HepG2 (cell line): ENCODE measurements around the gene TEX29. TPM values are rescaled to one million over a fixed set of nuclear protein-coding genes. Genes with fewer than 3 reads are reported as not detected.

ENCODE experiments used
- ATAC-seq: fragments of 200-7000 bp; cut with Tn5 transposase; 3 replicates; pipeline ENCODE4 v1.9.1; 2020; ENCODE audit warnings: mild to moderate bottlenecking, moderate library complexity
- BruUV-seq: library from RNA; stranded (reverse); fragments of 400-500 nt; replicated peaks from 2 replicates; lab custom pipeline; 2021; lab: Mats Ljungman, UMichigan
- CTCF ChIA-PET: fragments of 300-600 bp; formaldehyde crosslinking; extraction: SDS; loops from one replicate; lab custom pipeline; 2021; ENCODE audit warnings: low total read pairs, inconsistent platforms, low intra/inter-chr PET ratio; lab: Yijun Ruan, JAX
- POLR2A ChIA-PET: fragments of 350-600 bp; sonication (Branson Sonifier 250); formaldehyde crosslinking; loops from one replicate; lab custom pipeline; 2020; ENCODE audit warnings: antibody characterized with exemption, inconsistent platforms; lab: Yijun Ruan, JAX
- DNase-seq: peaks from one replicate; pipeline ENCODE4 v3.0.0-alpha.2; 2015; ENCODE audit warnings: low spot score
- FAIRE-seq: peaks from 3 replicates; lab custom pipeline; 2011; peaks lifted over from hg19 to GRCh38; lab: Jason Lieb, UNC
- H2AFZ ChIP-seq: one replicate; pipeline ENCODE4 v1.6.1; 2011; ENCODE audit warnings: low read length, inconsistent platforms
- H3K27ac ChIP-seq: fragments of 300-600 bp; 3 replicates; pipeline ENCODE4 v1.8.0; 2011; ENCODE audit warnings: mixed run types, mild to moderate bottlenecking, mixed read lengths, low read length, inconsistent platforms; ENCODE audit not compliant: insufficient read depth; ENCODE audit errors: extremely low read length
- H3K27me3 ChIP-seq, 2 experiments: fragments of 200-600 bp in 1 of 2; 2 replicates in 1 of 2; 3 replicates in 1 of 2; pipeline versions ENCODE4 v1.6.0 to v1.8.0; 2011; ENCODE audit warnings: low read length in 2 of 2, mild to moderate bottlenecking in 2 of 2, moderate library complexity in 2 of 2, inconsistent platforms in 1 of 2; ENCODE audit not compliant: insufficient read depth in 2 of 2, control insufficient read depth in 1 of 2
- H3K36me3 ChIP-seq, 2 experiments: fragments of 200-600 bp in 1 of 2; replicated peaks in 1 of 2; 2 replicates in 1 of 2; 3 replicates in 1 of 2; pipeline versions ENCODE4 v1.5.1 to v1.8.0; 2011; ENCODE audit warnings: low read length in 2 of 2, inconsistent platforms in 1 of 2; ENCODE audit not compliant: insufficient read depth in 2 of 2, control insufficient read depth in 1 of 2
- H3K4me1 ChIP-seq: 2 replicates; pipeline ENCODE4 v1.5.1; 2012; ENCODE audit warnings: low read length, inconsistent platforms; ENCODE audit not compliant: insufficient read depth
- H3K4me2 ChIP-seq: 2 replicates; pipeline ENCODE4 v1.6.0; 2011; ENCODE audit warnings: low read depth, low read length, inconsistent platforms
- H3K4me3 ChIP-seq, 3 experiments: fragments of 200-600 bp in 1 of 3; sonication (generic), shearing (Covaris generic) in 1 of 3; replicated peaks in 1 of 3; 2 replicates each; pipeline ENCODE4 v1.5.1; 2011 to 2016; ENCODE audit warnings: low read length in 3 of 3, inconsistent platforms in 2 of 3, low read depth in 2 of 3, mild to moderate bottlenecking in 2 of 3, control low read depth in 1 of 3, mixed read lengths in 1 of 3; ENCODE audit not compliant: insufficient read depth in 1 of 3
- H3K79me2 ChIP-seq: one replicate; pipeline ENCODE4 v1.6.1; 2011; ENCODE audit warnings: low read length, inconsistent platforms; ENCODE audit not compliant: insufficient read depth
- H3K9ac ChIP-seq: 2 replicates; pipeline ENCODE4 v1.6.0; 2011; ENCODE audit warnings: mild to moderate bottlenecking, low read depth, low read length, inconsistent platforms; ENCODE audit not compliant: insufficient read depth
- H3K9me3 ChIP-seq: 2 replicates; pipeline ENCODE4 v1.5.1; 2012; ENCODE audit warnings: mild to moderate bottlenecking, low read length
- H4K20me1 ChIP-seq: 2 replicates; pipeline ENCODE4 v1.6.0; 2011; ENCODE audit warnings: inconsistent platforms, mild to moderate bottlenecking, low read length, moderate library complexity; ENCODE audit not compliant: insufficient read depth
- CHD2 ChIP-seq: IDR thresholded peaks from 2 replicates; pipeline ENCODE4 v1.6.1; 2011; ENCODE audit warnings: low read depth, low read length, improper control_type of control experiment
- HOXA5 ChIP-seq: sonication (generic); formaldehyde crosslinking; IDR thresholded peaks from 2 replicates; pipeline ENCODE4 v1.4.0; 2020; ENCODE audit warnings: missing genetic modification reagents
- KDM2A ChIP-seq: sonication (generic); formaldehyde crosslinking; IDR thresholded peaks from 2 replicates; pipeline ENCODE4 v1.4.0; 2020; ENCODE audit warnings: low read depth, missing genetic modification reagents, borderline replicate concordance
- MAF1 ChIP-seq: sonication (generic); formaldehyde crosslinking; IDR thresholded peaks from 2 replicates; pipeline ENCODE4 v1.5.0; 2020; ENCODE audit warnings: missing genetic modification reagents, borderline replicate concordance
- MBD4 ChIP-seq: IDR thresholded peaks from 2 replicates; pipeline ENCODE4 v1.6.1; 2012; ENCODE audit warnings: low read length, inconsistent platforms, borderline replicate concordance
- MIER3 ChIP-seq: IDR thresholded peaks from 2 replicates; pipeline ENCODE4 v1.6.1; 2016; ENCODE audit warnings: missing compliant biosample characterization, borderline replicate concordance
- SP140L ChIP-seq: sonication (generic); formaldehyde crosslinking; IDR thresholded peaks from 2 replicates; pipeline ENCODE4 v1.4.0; 2020; ENCODE audit warnings: missing genetic modification reagents, borderline replicate concordance
- STAG1 ChIP-seq: sonication (generic); formaldehyde crosslinking; IDR thresholded peaks from 2 replicates; pipeline ENCODE4 v1.4.0; 2020; ENCODE audit warnings: missing genetic modification reagents
- TGIF2 ChIP-seq: IDR thresholded peaks from 2 replicates; pipeline ENCODE4 v1.6.1; 2016; ENCODE audit warnings: control low read depth, missing compliant biosample characterization
- TOPORS ChIP-seq: sonication (generic); formaldehyde crosslinking; IDR thresholded peaks from 2 replicates; pipeline ENCODE4 v1.8.0; 2023; ENCODE audit warnings: mild to moderate bottlenecking, missing genetic modification reagents
- ZBTB8A ChIP-seq: sonication (generic); formaldehyde crosslinking; IDR thresholded peaks from 2 replicates; pipeline ENCODE4 v1.4.0; 2020; ENCODE audit warnings: mild to moderate bottlenecking, low read depth, missing genetic modification reagents, borderline replicate concordance
- ZFP90 ChIP-seq: sonication (generic); formaldehyde crosslinking; IDR thresholded peaks from 2 replicates; pipeline ENCODE4 v1.8.0; 2022; ENCODE audit warnings: missing genetic modification reagents, mild to moderate bottlenecking, inconsistent platforms, borderline replicate concordance
- ZNF17 ChIP-seq: sonication (generic); formaldehyde crosslinking; IDR thresholded peaks from 2 replicates; pipeline ENCODE4 v1.5.0; 2020; ENCODE audit warnings: mild to moderate bottlenecking, missing genetic modification reagents
- ZNF225 ChIP-seq: sonication (generic); formaldehyde crosslinking; IDR thresholded peaks from 2 replicates; pipeline ENCODE4 v1.4.0; 2020; ENCODE audit warnings: mild to moderate bottlenecking, missing genetic modification reagents
- ZNF430 ChIP-seq: sonication (generic); formaldehyde crosslinking; IDR thresholded peaks from 2 replicates; pipeline ENCODE4 v1.9.0; 2021; ENCODE audit warnings: mild to moderate bottlenecking, missing genetic modification reagents
- ZNF501 ChIP-seq: sonication (generic); formaldehyde crosslinking; IDR thresholded peaks from 2 replicates; pipeline ENCODE4 v1.5.1; 2020; ENCODE audit warnings: mild to moderate bottlenecking, moderate library complexity, missing genetic modification reagents
- ZNF512B ChIP-seq: sonication (generic); formaldehyde crosslinking; IDR thresholded peaks from 2 replicates; pipeline ENCODE4 v1.5.1; 2020; ENCODE audit warnings: missing genetic modification reagents, mild to moderate bottlenecking, borderline replicate concordance
- ZNF766 ChIP-seq: sonication (generic); formaldehyde crosslinking; IDR thresholded peaks from 2 replicates; pipeline ENCODE4 v1.5.0; 2020; ENCODE audit warnings: missing genetic modification reagents, borderline replicate concordance
- whole genome bisulfite sequencing: methylation state at CpG from one replicate; pipeline ENCODE4 v1.1.6; 2017; ENCODE audit warnings: low lambda C conversion rate; 5-methylcytosine and 5-hydroxymethylcytosine counted together
- in situ Hi-C: cut with HindIII; loops from 2 replicates; pipeline ENCODE4 v1.10.0; 2017; ENCODE audit warnings: low pct_unique_long_range_greater_than_20kb; ENCODE audit not compliant: extremely low pct_ligation_motif_present
- intact Hi-C: fragments of 100-400 bp; cut with micrococcal nuclease; formaldehyde crosslinking; loops from one replicate; pipeline ENCODE4 v1.10.0; 2022; ENCODE audit not compliant: unreplicated experiment
- polyA plus RNA-seq, 8 experiments: library from polyadenylated mRNA; depleted of rRNA in 3 of 8; stranded (reverse) in 7 of 8; unstranded in 1 of 8; fragments of >200 nt; fragmentation: Illumina TruSeq in 4 of 8; extraction: Trizol in 4 of 8; gene quantifications; 2 replicates each; pipeline versions ENCODE4 v1.2.1 to v1.2.3, GENCODE V29; 2011 to 2016; ENCODE audit warnings: low read depth in 4 of 8, missing spikeins in 1 of 8, mixed read lengths in 1 of 8; ENCODE audit not compliant: insufficient read depth in 1 of 8
- total RNA-seq, 5 experiments: library from RNA; depleted of rRNA; stranded (reverse); fragments of >200 nt; fragmentation: Illumina TruSeq; extraction: Trizol; gene quantifications; 2 replicates each; pipeline ENCODE4 v1.2.3, GENCODE V29; 2016; ENCODE audit warnings: low read depth in 1 of 5
- TF ChIP-seq, protein P1 (sequence below): sonication (generic); formaldehyde crosslinking; conservative IDR thresholded peaks from 2 replicates; pipeline ENCODE4 v1.5.0; 2020; ENCODE audit warnings: missing genetic modification reagents

TEX29 gene
- total and polyA plus RNA-seq, 2 of the 13 experiments (the other 11 are each of a cell fraction or from before 2014, with no cell fraction given) = 0.12 to 0.22 TPM

- H3K4me2 ChIP-seq = no peak overlapping the region
- no peak overlapping the region for H2AFZ ChIP-seq
- ChIA-PET POLR2A (no interaction called here), CTCF (no interaction called here)
- no peaks in the 10 kb centered on the region for H3K9me3 ChIP-seq
- DNase-seq = no peak
- no peak overlapping the region for H3K27ac ChIP-seq
- BruUV-seq = no TSS peak
- H3K36me3 ChIP-seq = peaks cover 22 to 65% of the 10 kb centered on the region in 2 experiments; a peak in 4 of 5 replicates
- intact Hi-C loops (no loop called here), in situ Hi-C loops (no loop called here)
- no peak for TF ChIP-seq MIER3 (CRISPR knock-in tag)
- TF ChIP-seq MBD4 = no peak
- no peak for TF ChIP-seq TOPORS (CRISPR knock-in tag)
- no peak for TF ChIP-seq ZBTB8A (CRISPR knock-in tag)
- TF ChIP-seq CHD2 = no peak
- no peak for TF ChIP-seq ZNF512B (CRISPR knock-in tag)
- no peak for TF ChIP-seq MAF1 (CRISPR knock-in tag)
- TF ChIP-seq TGIF2 (CRISPR knock-in tag) = no peak
- no peak for TF ChIP-seq ZNF17 (CRISPR knock-in tag)
- TF ChIP-seq, protein P1, sequence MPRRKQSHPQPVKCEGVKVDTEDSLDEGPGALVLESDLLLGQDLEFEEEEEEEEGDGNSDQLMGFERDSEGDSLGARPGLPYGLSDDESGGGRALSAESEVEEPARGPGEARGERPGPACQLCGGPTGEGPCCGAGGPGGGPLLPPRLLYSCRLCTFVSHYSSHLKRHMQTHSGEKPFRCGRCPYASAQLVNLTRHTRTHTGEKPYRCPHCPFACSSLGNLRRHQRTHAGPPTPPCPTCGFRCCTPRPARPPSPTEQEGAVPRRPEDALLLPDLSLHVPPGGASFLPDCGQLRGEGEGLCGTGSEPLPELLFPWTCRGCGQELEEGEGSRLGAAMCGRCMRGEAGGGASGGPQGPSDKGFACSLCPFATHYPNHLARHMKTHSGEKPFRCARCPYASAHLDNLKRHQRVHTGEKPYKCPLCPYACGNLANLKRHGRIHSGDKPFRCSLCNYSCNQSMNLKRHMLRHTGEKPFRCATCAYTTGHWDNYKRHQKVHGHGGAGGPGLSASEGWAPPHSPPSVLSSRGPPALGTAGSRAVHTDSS (CRISPR knock-in tag) = no peak
- no peak for TF ChIP-seq KDM2A
- TF ChIP-seq HOXA5 (CRISPR knock-in tag) = no peak
- no peak for TF ChIP-seq STAG1 (CRISPR knock-in tag)
- TF ChIP-seq ZNF766 (CRISPR knock-in tag) = no peak
- TF ChIP-seq ZNF501 (CRISPR knock-in tag) = no peak
- TF ChIP-seq ZNF430 (CRISPR knock-in tag) = no peak
- TF ChIP-seq ZFP90 (CRISPR knock-in tag) = no peak
- TF ChIP-seq SP140L (CRISPR knock-in tag) = no peak
- no peak for TF ChIP-seq ZNF225
- H3K79me2 ChIP-seq = no peaks in the 10 kb centered on the region
- no peak for FAIRE-seq
- no peaks in the 10 kb centered on the region for H3K27me3 ChIP-seq
- WGBS = 96% methylated on average over 11 of the region's 11 CpGs
- ATAC-seq = no peak
- no peak overlapping the region for H3K9ac ChIP-seq
- H3K4me1 ChIP-seq = no peaks in the 10 kb centered on the region
- no peak overlapping the region for H3K4me3 ChIP-seq
- no peaks in the 10 kb centered on the region; the same call in 1 of the 2 replicates for H4K20me1 ChIP-seq
Measured at GRCh38 chr13:111303559-111303958, 16.9 kb upstream of the TEX29 start.
